Subcutaneous adipose tissue (tissue), 4 donors: ENCODE results near the gene CCDC18. TPM values are rescaled to one million over a fixed set of nuclear protein-coding genes. Genes with fewer than 3 reads are reported as not detected.

Experiments
- total RNA-seq, 4 donors: library from RNA; depleted of rRNA; stranded (reverse); fragments of >200 nt; gene quantifications; one replicate each; pipeline ENCODE4 v1.1.0, GENCODE V29; 2016
- TF ChIP-seq, protein P1 (sequence below): fragments of 450-650 bp; IDR thresholded peaks from one replicate; pipeline ENCODE4 v1.5.1; 2016; ENCODE audit warnings: low read depth, mild to moderate bottlenecking, control low read depth, antibody characterized with exemption, moderate library complexity

The CCDC18 gene
- total RNA-seq, 4 donors from 2014 or later = 11.7 to 18.5 (median 14.2) TPM

DNA sequence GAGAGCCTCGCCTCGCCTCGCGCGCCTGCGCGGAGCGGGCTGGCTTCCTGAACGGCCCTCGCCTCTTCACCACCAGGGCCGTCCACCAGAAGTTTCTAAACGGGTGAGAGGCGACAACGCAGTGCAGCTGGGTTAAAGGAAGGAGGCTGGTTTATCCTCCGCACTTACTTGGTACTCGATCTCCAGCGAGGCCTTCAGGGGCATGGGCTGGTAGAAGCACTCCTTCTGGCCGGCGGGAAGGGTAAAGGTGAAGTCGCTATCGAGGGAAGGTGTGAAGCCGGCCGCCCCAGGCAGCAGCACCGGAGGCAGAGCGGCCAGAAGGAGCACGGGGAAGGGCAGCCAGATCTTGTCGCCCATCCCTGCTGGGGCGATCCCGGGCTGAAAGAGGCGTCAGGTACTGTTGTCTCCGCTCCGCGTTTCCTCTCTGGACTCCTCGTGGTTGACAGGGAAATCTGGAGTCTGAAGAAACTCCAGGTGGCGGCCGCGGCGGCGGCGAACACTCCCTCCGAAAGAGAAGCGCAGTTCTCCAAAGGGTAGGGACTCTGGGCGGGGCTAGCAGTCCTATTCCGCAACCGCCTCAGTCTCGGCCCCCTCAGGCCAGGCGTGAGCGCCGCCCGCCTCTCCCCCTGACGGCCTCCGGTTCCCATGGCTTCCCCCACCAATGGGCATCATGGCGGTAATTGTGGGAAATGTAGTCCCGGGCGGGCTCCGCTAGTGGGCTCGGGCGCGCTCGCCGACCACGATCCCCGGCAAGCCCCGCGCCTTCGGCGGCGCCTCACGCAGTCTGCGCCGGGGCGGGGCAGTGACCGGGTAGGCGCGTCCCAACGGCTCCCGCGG is 420 bp upstream of the CCDC18 start, which contains the start of gene TMED5:
TSS of gene TMED5 (minus strand) at position 528 of the 837 bp plus-strand sequence. CDS start at position 357, 171 bp downstream.
- TF ChIP-seq, protein P1, sequence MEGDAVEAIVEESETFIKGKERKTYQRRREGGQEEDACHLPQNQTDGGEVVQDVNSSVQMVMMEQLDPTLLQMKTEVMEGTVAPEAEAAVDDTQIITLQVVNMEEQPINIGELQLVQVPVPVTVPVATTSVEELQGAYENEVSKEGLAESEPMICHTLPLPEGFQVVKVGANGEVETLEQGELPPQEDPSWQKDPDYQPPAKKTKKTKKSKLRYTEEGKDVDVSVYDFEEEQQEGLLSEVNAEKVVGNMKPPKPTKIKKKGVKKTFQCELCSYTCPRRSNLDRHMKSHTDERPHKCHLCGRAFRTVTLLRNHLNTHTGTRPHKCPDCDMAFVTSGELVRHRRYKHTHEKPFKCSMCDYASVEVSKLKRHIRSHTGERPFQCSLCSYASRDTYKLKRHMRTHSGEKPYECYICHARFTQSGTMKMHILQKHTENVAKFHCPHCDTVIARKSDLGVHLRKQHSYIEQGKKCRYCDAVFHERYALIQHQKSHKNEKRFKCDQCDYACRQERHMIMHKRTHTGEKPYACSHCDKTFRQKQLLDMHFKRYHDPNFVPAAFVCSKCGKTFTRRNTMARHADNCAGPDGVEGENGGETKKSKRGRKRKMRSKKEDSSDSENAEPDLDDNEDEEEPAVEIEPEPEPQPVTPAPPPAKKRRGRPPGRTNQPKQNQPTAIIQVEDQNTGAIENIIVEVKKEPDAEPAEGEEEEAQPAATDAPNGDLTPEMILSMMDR = no peak

DNA sequence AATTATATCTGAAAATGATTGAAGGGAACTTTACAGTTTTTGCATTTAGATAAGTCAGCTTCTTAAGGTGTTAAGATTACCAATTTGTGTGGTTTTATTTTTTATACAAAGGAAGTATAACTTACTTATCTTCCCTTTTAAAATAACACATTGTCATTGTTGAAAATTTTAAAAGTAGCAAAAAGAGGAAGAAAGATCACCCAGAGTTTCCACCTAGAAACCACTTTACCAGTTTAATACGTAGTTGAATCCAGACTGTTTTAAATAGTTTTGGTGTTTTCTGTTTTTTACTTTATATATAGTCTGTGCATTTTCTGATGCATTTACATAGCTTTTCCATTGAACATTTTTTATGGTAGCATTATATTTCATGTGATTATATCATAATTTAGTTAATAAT is 6.1 kb downstream of the CCDC18 start:
- TF ChIP-seq, protein P1 = no peak

DNA sequence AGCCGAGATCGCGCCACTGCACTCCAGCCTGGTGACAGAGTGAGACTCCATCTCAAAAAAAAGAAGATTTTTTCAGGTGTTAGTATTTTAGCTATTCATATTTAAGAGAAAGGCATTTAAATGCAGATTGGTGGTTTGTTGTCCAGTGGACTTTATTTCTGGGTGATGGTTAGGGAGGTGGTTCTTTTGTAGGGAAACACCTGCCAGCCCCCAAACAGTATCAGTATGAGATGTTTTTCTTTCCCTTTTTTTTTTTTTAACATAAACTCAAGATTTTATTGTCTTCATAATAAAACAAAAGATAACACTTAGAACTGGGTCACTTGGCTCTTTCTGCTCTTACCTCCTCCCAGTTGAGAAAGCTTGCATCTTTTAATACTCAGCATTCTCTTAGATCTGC is 9.9 kb downstream of the CCDC18 start:
- TF ChIP-seq, protein P1 = no peak

DNA sequence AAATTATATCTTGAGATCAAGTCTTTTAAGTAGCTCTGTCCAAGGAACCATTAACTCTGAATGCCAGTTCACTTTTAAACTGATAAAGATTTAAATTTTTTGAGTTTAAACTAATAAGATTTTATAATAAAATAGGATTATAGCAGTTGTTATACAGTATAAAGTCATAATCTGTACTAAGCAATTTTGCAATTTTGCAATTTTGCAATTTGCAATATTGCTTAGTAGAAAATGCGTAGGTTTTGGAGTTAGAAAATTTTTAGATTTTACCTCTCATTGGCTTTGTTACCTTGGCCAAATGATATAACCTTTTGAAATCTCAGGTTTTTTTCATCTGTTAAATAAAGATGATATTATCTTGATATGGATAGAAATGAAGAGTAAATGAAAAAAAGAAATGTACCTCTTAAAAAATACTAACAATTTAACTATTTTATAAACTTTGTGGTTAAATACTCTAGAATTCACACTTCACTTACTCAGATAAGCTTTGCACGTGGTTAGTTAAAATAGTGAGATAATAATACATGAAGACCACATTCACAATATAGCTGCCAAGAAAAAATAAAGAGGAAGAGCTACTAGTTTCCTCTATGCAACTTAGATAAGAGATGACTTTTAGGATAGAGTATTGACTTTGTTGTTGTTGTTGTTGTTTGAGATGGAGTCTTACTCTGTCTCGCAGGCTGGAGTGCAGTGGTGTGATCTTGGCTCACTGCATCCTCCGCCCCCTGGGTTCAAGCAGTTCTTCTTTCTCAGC is 13.9 kb downstream of the CCDC18 start:
- TF ChIP-seq, protein P1 = no peak

DNA sequence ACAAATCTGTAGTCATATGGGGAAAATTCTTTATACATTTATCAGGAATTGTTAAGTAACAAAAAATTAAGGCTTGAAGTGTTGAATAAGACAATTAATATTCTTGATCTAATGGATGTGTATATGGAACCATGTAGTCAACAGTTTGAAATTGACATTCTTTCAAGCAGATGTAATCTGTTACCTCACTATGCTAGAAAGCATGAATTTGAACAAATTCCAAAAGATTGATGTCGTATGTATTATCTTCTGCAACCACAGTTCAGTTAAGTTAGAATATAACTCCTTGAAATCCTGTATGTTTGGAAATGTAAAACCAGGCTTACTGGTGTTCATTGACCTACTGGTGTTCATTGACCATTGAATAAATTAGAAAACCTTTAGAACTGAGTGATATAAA is 16.1 kb downstream of the CCDC18 start:
- TF ChIP-seq, protein P1 = no peak

DNA sequence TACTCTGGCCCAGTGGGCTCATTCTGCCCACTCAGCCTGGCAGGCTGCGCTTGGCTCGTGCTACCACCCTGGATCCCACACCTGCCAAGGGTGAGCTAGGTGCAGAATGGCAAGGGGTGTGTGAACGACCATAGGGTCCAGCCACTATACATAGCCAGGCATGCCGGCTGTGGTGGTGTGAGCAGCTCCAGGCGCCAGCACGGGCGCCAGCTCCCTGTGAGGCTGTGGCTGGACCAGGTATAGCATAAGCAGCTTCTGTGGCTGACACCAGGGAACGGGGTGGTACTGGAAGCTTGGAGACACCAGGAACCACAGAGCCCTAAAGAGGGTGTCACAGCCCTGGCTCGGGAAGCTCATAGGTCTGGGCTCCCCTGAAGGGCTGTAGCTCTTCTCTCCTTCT is 18.6 kb downstream of the CCDC18 start:
- TF ChIP-seq, protein P1 = no peak

DNA sequence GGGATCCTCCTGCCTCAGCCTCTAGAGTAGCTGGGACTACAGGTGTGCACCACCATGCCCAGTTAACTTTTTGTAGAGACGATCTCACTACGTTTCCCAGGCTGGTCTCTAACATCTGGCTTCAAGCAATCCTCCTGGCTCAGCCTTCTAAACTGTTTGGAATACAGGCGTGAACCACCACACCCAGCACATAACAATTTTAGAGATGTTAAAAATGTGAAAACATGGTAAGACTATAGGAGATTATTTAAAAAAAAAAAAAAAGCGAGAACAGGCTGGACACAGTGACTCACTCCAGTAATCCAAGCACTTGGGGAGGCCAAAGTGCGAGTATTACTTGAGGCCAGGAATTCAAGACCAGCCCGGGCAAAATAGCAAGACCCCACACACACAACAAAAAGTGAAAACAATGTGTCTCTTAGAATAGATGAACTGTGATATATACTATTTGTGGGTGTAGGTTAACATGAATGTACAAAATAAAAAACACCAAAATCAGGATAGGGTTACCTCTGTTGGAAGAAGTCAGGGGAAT is 19.6 kb downstream of the CCDC18 start:
- TF ChIP-seq, protein P1 = no peak
